SW 1271 (cell line): ENCODE results near the gene TUBAL3.
A peak's percentile ranks its signal among the peaks of the same experiment; 100 is the strongest.

Experiments
- DNase-seq, 2 experiments: peaks; one replicate each; lab custom pipeline; 2025; lab: John Stamatoyannopoulos, UW

Gene TUBAL3

GRCh38 chr10:5404208-5405041 is at the start of gene TUBAL3:
Gene TUBAL3 (minus strand): TSS chr10:5404828. CDS start chr10:5404792, 36 bp downstream.
- peak in 1 of 2 experiments; percentile 35 for DNase-seq

- DNase-seq = no peak
These were observed 49.3 kb upstream of the TUBAL3 start for GRCh38 chr10:5453749-5454489.

GRCh38 chr10:5450605-5451384 is 46.2 kb upstream of the TUBAL3 start:
- no peak for DNase-seq

GRCh38 chr10:5449823-5450222 is 45.2 kb upstream of the TUBAL3 start:
- DNase-seq = no peak

- DNase-seq = no peak
These were observed 44.6 kb upstream of the TUBAL3 start for GRCh38 chr10:5449227-5449626.

GRCh38 chr10:5448333-5449001 is 43.8 kb upstream of the TUBAL3 start:
- DNase-seq = no peak

- DNase-seq = no peak
These were observed 43.0 kb upstream of the TUBAL3 start for GRCh38 chr10:5447611-5448071.

- DNase-seq = no peak
These were observed 42.4 kb upstream of the TUBAL3 start for GRCh38 chr10:5447056-5447455.

GRCh38 chr10:5446390-5446926 is 41.8 kb upstream of the TUBAL3 start:
- peak in 1 of 2 experiments; percentile 4 for DNase-seq

- no peak for DNase-seq
These were observed 40.4 kb upstream of the TUBAL3 start for GRCh38 chr10:5445006-5445405.

- no peak for DNase-seq
These were observed 38.8 kb upstream of the TUBAL3 start for GRCh38 chr10:5443429-5443828.

- DNase-seq = no peak
These were observed 38.4 kb upstream of the TUBAL3 start for GRCh38 chr10:5442990-5443370.

GRCh38 chr10:5442065-5442989 is 37.7 kb upstream of the TUBAL3 start:
- peak in 1 of 2 experiments; percentile 48 for DNase-seq

- DNase-seq = no peak
These were observed 36.5 kb upstream of the TUBAL3 start for GRCh38 chr10:5441106-5441505.

GRCh38 chr10:5440206-5440605 is 35.6 kb upstream of the TUBAL3 start:
- no peak for DNase-seq

- no peak for DNase-seq
These were observed 30.7 kb upstream of the TUBAL3 start for GRCh38 chr10:5435328-5435727.

- DNase-seq = peak in 1 of 2 experiments; percentile 32
These were observed 29.6 kb upstream of the TUBAL3 start for GRCh38 chr10:5434017-5434753.

- DNase-seq = no peak
These were observed 28.6 kb upstream of the TUBAL3 start for GRCh38 chr10:5433182-5433581.

- DNase-seq = no peak
These were observed 23.5 kb upstream of the TUBAL3 start for GRCh38 chr10:5428133-5428532.

GRCh38 chr10:5424751-5425150 is 20.1 kb upstream of the TUBAL3 start:
- DNase-seq = no peak
